ENCODE results near the gene FBXL19. TPM values are rescaled to one million over a fixed set of nuclear protein-coding genes. Genes with fewer than 3 reads are reported as not detected.

Gene FBXL19
- total and polyA plus RNA-seq, 2 donors (not counting 1 experiment from before 2014, with no cell fraction given) = 9.0 to 25.0 TPM

DNA sequence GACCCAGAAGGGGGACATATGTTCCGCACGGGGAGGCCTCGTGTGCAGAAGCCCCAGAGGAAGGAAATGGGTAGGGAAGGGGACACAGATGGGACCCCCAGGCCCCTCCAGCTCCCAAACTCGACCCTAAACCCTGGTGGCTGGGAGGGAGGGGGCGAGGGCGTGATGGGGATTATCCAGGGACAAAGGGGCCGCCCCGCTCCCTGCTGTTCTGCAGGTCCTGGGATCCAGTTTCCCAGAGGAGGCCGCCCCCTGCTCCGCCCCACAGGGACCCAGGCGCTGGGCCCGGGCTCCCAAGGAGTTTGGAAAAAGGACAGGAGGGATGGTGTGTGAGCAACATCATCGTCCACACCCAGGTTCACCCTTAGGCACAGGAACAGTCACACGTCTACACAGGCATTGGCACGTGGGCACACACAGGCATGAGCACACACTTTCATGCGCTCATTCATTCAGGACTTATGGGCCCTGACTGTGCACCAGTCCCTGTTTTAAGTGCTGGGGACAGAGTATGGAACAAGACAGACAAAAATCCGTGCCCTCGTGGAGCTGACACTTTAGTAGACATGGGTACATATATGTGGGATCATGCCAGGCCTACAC, 12.8 kb upstream of the FBXL19 start:
- POLR2A ChIA-PET = interaction anchor here (0.6 kb wide), 1 partner anchor 192 kb away, joined by 4 read pairs; no protein-coding TSS in a partner anchor

More for the DNA sequence above, 12.8 kb upstream of the FBXL19 start:
- no peak overlapping the region for H3K4me2 ChIP-seq (replicated peaks; ENCODE audit: low read depth, low read length, poor library complexity, severe bottlenecking)
- Mint-ChIP-seq H3K4me3 (no peak overlapping the region), H3K27ac (no peak overlapping the region), H3K4me1 (peaks cover 3% of the 10 kb centered on the region), H3K27me3 (no peaks in the 10 kb centered on the region), H3K9me3 (ENCODE audit: insufficient read depth) (no peaks in the 10 kb centered on the region)
- no peaks in the 10 kb centered on the region for H3K4me1 ChIP-seq (ENCODE audit: control insufficient read depth in 2 of 2, insufficient read depth in 2 of 2, low read length in 2 of 2)
- no peaks in the 10 kb centered on the region for H3K79me2 ChIP-seq (ENCODE audit: control insufficient read depth, insufficient read depth, low read length)
- no peaks in the 10 kb centered on the region for H4K20me1 ChIP-seq (ENCODE audit: control insufficient read depth, insufficient read depth, low read length, poor library complexity, severe bottlenecking)
- H3K9me3 ChIP-seq (ENCODE audit: control extremely low read depth in 1 of 3, control insufficient read depth in 2 of 3, insufficient read depth in 1 of 3, low read length in 2 of 3) = no peaks in the 10 kb centered on the region
- ATAC-seq (ENCODE audit: low read depth) (no peak), DNase-seq (no peak)
- H3K27ac ChIP-seq (ENCODE audit: low read length in 2 of 2) = no peak overlapping the region
- H3K27me3 ChIP-seq (replicated peaks in 1 of 4; ENCODE audit: control extremely low read depth in 1 of 4, control insufficient read depth in 3 of 4, insufficient read depth in 4 of 4, low read length in 3 of 4) = no peaks in the 10 kb centered on the region
- no peak overlapping the region for H2AFZ ChIP-seq (ENCODE audit: insufficient read depth, low read depth, low read length, poor library complexity, severe bottlenecking)
- intact Hi-C loops (cut with micrococcal nuclease) = no loop called here
- H3K9ac ChIP-seq (ENCODE audit: low read length) = no peak overlapping the region
- CTCF ChIA-PET = no interaction called here
- H3K4me3 ChIP-seq (ENCODE audit: control extremely low read depth in 1 of 5, extremely low read depth in 1 of 5, insufficient read depth in 1 of 5, low read depth in 2 of 5, low read length in 4 of 5) = no peak overlapping the region
- 81% methylated on average over 8 of the region's 18 CpGs for WGBS (ENCODE audit: insufficient coverage)
- H3K36me3 ChIP-seq (replicated peaks in 1 of 2; ENCODE audit: control extremely low read depth in 1 of 2, control insufficient read depth in 1 of 2, extremely low read depth in 1 of 2, insufficient read depth in 2 of 2, low read length in 1 of 2) = no peaks in the 10 kb centered on the region
- TF ChIP-seq CTCF (IDR thresholded peaks at IDR 0.05) (no peak), EZH2 (IDR thresholded peaks at IDR 0.05; ENCODE audit: borderline replicate concordance, insufficient read depth, low read depth, low read length, poor library complexity, severe bottlenecking) (no peak)

Data from B cell (primary cell).